Activated naive CD4-positive, alpha-beta T cell treated with anti-CD3 and anti-CD28 coated beads, Interleukin-2, amount 50 U/mL, for 72 hours (primary cell): ENCODE data around the gene OMG. TPM values are rescaled to one million over a fixed set of nuclear protein-coding genes. Genes with fewer than 3 reads are reported as not detected.
"Not testable (repeated sequence)": the region's sequence is repeated elsewhere in the genome, so short reads cannot be mapped to it uniquely, and the experiment has no call there.

Experiments
- ATAC-seq, 2 donors: fragments of 150-1000 bp; cut with Tn5 transposase; 2 replicates each; pipeline ENCODE4 v1.10.0; 2021; ENCODE audit warnings: mild to moderate bottlenecking in 2 of 2, moderate library complexity in 2 of 2
- DNase-seq, 2 donors: peaks; one replicate each; pipeline ENCODE4 v3.0.0; 2021 to 2022; ENCODE audit warnings: low spot score in 2 of 2
- H3K27ac Mint-ChIP-seq, 2 donors: one replicate each; pipeline ENCODE4 v1.8.0; 2022; ENCODE audit warnings: mild to moderate bottlenecking in 2 of 2, mixed read lengths in 2 of 2
- H3K36me3 Mint-ChIP-seq, 2 donors: one replicate each; pipeline ENCODE4 v1.8.0; 2022; ENCODE audit warnings: mixed read lengths in 2 of 2
- H3K9me3 Mint-ChIP-seq, 2 donors: one replicate each; pipeline ENCODE4 v1.8.0; 2022; ENCODE audit warnings: mixed read lengths in 2 of 2
- total RNA-seq, 2 donors: library from RNA; stranded (reverse); gene quantifications; one replicate each; pipeline ENCODE4 v1.2.3, GENCODE V29; 2022

OMG gene
- total RNA-seq, result under 1 TPM in 1 of 2 donors, not detected in 1; 0.12 TPM

GRCh38 chr17:31297090-31297489 is at the start of gene OMG:
Gene OMG, minus strand, starts transcription at chr17:31297239. Its CDS starts 908 bp downstream, at chr17:31296331.
- H3K27ac Mint-ChIP-seq, result no peak within 1 kb of the TSS
- ATAC-seq, result no peak
- no peak for DNase-seq
- no peaks in the 10 kb centered on the region for H3K36me3 Mint-ChIP-seq
- H3K9me3 Mint-ChIP-seq, result no peaks in the 10 kb centered on the region

GRCh38 chr17:31345191-31345747 is 48.2 kb upstream of the OMG start:
- H3K36me3 Mint-ChIP-seq, H3K9me3 Mint-ChIP-seq, H3K27ac Mint-ChIP-seq, DNase-seq: not testable (repeated sequence)
- peak; percentile 26 to 57 for ATAC-seq

- no peaks in the 10 kb centered on the region for H3K9me3 Mint-ChIP-seq
- ATAC-seq (no peak), DNase-seq (no peak)
- H3K27ac Mint-ChIP-seq, result no peak overlapping the region
- peaks cover 5% of the 10 kb centered on the region in 2 donors for H3K36me3 Mint-ChIP-seq
Observed at GRCh38 chr17:31339906-31340661, 43.0 kb upstream of the OMG start.

- peak overlapping the region in 1 of 2 donors; percentile 36 for H3K27ac Mint-ChIP-seq
- H3K9me3 Mint-ChIP-seq, result no peaks in the 10 kb centered on the region
- no peaks in the 10 kb centered on the region for H3K36me3 Mint-ChIP-seq
- ATAC-seq (no peak), DNase-seq (no peak)
Observed at GRCh38 chr17:31329221-31329620, 32.2 kb upstream of the OMG start.

GRCh38 chr17:31328160-31328535 is 31.1 kb upstream of the OMG start:
- H3K27ac Mint-ChIP-seq, result no peak overlapping the region
- DNase-seq (no peak), ATAC-seq (peak in 1 of 2 donors; percentile 49)
- no peaks in the 10 kb centered on the region for H3K9me3 Mint-ChIP-seq
- no peaks in the 10 kb centered on the region for H3K36me3 Mint-ChIP-seq

GRCh38 chr17:31327534-31328159 is 30.6 kb upstream of the OMG start:
- Mint-ChIP-seq H3K36me3 (no peaks in the 10 kb centered on the region), H3K27ac (no peak overlapping the region), H3K9me3 (no peaks in the 10 kb centered on the region)
- ATAC-seq, result no peak
- DNase-seq, result no peak

- H3K36me3 Mint-ChIP-seq, result peaks cover 0 to 4% of the 10 kb centered on the region in 2 donors
- DNase-seq (no peak), ATAC-seq (no peak)
- peak overlapping the region; percentile 1 to 13 for H3K27ac Mint-ChIP-seq
- no peaks in the 10 kb centered on the region for H3K9me3 Mint-ChIP-seq
Observed at GRCh38 chr17:31323551-31323950, 26.5 kb upstream of the OMG start.

GRCh38 chr17:31321966-31322365 is 24.9 kb upstream of the OMG start:
- Mint-ChIP-seq H3K36me3 (peaks cover 8 to 12% of the 10 kb centered on the region in 2 donors), H3K9me3 (no peaks in the 10 kb centered on the region), H3K27ac (peak overlapping the region; percentile 94 to 97)
- no peak for DNase-seq
- ATAC-seq, result peak in 1 of 2 donors; percentile 12

GRCh38 chr17:31321481-31321880 is 24.4 kb upstream of the OMG start, which contains the start of gene EVI2A:
Gene EVI2A, minus strand, starts transcription at chr17:31321622. Its CDS starts 2,609 bp downstream, at chr17:31319013.
- ATAC-seq, result peak; percentile 88
- peak; percentile 62 to 74 for DNase-seq
- Mint-ChIP-seq H3K27ac (peak within 1 kb of the TSS; percentile 94 to 97), H3K36me3 (peaks cover 8 to 12% of the 10 kb centered on the region in 2 donors), H3K9me3 (no peaks in the 10 kb centered on the region)

GRCh38 chr17:31320791-31321190 is 23.8 kb upstream of the OMG start:
- Mint-ChIP-seq H3K9me3 (no peaks in the 10 kb centered on the region), H3K36me3 (peaks cover 8 to 12% of the 10 kb centered on the region in 2 donors), H3K27ac (peak overlapping the region; percentile 94 to 97)
- DNase-seq (no peak), ATAC-seq (no peak)

- no peak for DNase-seq
- H3K9me3 Mint-ChIP-seq, result no peaks in the 10 kb centered on the region
- peak overlapping the region; percentile 90 to 94 for H3K27ac Mint-ChIP-seq
- peaks cover 8 to 12% of the 10 kb centered on the region in 2 donors for H3K36me3 Mint-ChIP-seq
- ATAC-seq, result no peak
Observed at GRCh38 chr17:31320241-31320640, 23.2 kb upstream of the OMG start.

- DNase-seq (no peak), ATAC-seq (peak; percentile 40 to 56)
- H3K9me3 Mint-ChIP-seq, result no peaks in the 10 kb centered on the region
- H3K27ac Mint-ChIP-seq, result peak overlapping the region; percentile 90 to 96
- peaks cover 12 to 14% of the 10 kb centered on the region in 2 donors for H3K36me3 Mint-ChIP-seq
Observed at GRCh38 chr17:31318851-31319661, 22.0 kb upstream of the OMG start.

- ATAC-seq (peak; percentile 62 to 75), DNase-seq (peak; percentile 49 to 67)
- no peaks in the 10 kb centered on the region for H3K9me3 Mint-ChIP-seq
- peak overlapping the region; percentile 90 to 96 for H3K27ac Mint-ChIP-seq
- peaks cover 12 to 14% of the 10 kb centered on the region in 2 donors for H3K36me3 Mint-ChIP-seq
Observed at GRCh38 chr17:31318298-31318801, 21.3 kb upstream of the OMG start.

- no peak for ATAC-seq
- Mint-ChIP-seq H3K27ac (peak overlapping the region; percentile 90 to 95), H3K36me3 (peaks cover 12 to 14% of the 10 kb centered on the region in 2 donors), H3K9me3 (no peaks in the 10 kb centered on the region)
- DNase-seq, result no peak
Observed at GRCh38 chr17:31314782-31315100, 17.7 kb upstream of the OMG start.

- peak within 1 kb of the TSS; percentile 90 to 95 for H3K27ac Mint-ChIP-seq
- H3K9me3 Mint-ChIP-seq, result no peaks in the 10 kb centered on the region
- no peak for DNase-seq
- H3K36me3 Mint-ChIP-seq, result peaks cover 12 to 14% of the 10 kb centered on the region in 2 donors
- peak; percentile 43 to 53 for ATAC-seq
Observed at GRCh38 chr17:31313982-31314781, 17.1 kb upstream of the OMG start, which contains the start of gene EVI2B. Gene EVI2B, minus strand, starts transcription at chr17:31314054. Its CDS starts 8,445 bp downstream, at chr17:31305609.

GRCh38 chr17:31312223-31312622 is 15.2 kb upstream of the OMG start:
- DNase-seq, result peak in 1 of 2 donors; percentile 30
- H3K27ac Mint-ChIP-seq, result peak overlapping the region; percentile 84 to 91
- not testable (repeated sequence) for H3K36me3 Mint-ChIP-seq, H3K9me3 Mint-ChIP-seq, ATAC-seq
